ENCODE results near the gene SOX13. TPM values are rescaled to one million over a fixed set of nuclear protein-coding genes. Genes with fewer than 3 reads are reported as not detected.

SOX13 gene
- total RNA-seq, 1 donor from 2014 or later = 12.5 TPM

DNA sequence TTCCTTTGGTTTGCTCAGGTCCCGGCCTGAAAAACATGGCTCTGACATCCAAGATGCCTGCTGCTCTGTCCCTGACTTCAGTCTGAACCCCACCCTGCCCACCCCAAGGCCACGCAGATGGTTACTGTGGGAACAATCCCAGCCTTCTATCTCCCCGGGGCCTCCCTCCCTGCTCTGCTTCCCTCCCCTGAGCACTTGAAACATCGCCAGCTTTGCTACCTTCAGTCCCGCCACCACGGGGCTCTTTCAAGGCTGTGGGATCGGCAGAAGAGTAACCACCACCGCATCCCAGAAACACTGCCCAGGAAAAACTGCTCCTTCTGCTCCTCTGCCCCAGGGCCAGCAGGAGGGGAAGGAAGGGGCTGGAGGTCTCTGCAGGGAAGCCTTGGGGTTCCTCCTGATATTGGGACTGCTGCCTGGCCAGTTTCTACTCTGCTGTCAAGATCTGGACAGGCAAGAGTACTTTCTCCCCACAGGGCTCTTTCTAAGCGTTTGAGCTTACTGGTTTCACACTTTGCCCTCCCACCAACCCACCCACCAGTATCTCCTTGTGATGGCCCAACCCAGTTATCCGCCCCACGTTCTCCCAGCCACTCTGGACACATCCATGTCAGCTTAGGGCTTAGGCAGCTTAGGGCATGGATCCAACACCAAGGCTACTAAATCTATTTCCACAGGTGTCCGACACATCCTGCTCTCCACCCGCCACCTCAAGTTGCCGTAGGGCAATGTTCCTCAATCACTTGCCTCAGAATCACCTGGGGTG, 70.5 kb downstream of the SOX13 start:
- TF ChIP-seq, protein P1, sequence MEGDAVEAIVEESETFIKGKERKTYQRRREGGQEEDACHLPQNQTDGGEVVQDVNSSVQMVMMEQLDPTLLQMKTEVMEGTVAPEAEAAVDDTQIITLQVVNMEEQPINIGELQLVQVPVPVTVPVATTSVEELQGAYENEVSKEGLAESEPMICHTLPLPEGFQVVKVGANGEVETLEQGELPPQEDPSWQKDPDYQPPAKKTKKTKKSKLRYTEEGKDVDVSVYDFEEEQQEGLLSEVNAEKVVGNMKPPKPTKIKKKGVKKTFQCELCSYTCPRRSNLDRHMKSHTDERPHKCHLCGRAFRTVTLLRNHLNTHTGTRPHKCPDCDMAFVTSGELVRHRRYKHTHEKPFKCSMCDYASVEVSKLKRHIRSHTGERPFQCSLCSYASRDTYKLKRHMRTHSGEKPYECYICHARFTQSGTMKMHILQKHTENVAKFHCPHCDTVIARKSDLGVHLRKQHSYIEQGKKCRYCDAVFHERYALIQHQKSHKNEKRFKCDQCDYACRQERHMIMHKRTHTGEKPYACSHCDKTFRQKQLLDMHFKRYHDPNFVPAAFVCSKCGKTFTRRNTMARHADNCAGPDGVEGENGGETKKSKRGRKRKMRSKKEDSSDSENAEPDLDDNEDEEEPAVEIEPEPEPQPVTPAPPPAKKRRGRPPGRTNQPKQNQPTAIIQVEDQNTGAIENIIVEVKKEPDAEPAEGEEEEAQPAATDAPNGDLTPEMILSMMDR (IDR thresholded peaks at IDR 0.05) = no peak
- Mint-ChIP-seq H3K9me3 (ENCODE audit: unreplicated experiment) (no peaks in the 10 kb centered on the region), H3K27ac (ENCODE audit: unreplicated experiment) (no peak overlapping the region), H3K36me3 (ENCODE audit: unreplicated experiment) (peaks cover 12% of the 10 kb centered on the region), H3K4me1 (ENCODE audit: unreplicated experiment) (no peaks in the 10 kb centered on the region), H3K27me3 (ENCODE audit: unreplicated experiment) (no peaks in the 10 kb centered on the region), H3K4me3 (ENCODE audit: unreplicated experiment) (no peak overlapping the region)
- no peak for DNase-seq (ENCODE audit: extremely low spot score, unreplicated experiment)

DNA sequence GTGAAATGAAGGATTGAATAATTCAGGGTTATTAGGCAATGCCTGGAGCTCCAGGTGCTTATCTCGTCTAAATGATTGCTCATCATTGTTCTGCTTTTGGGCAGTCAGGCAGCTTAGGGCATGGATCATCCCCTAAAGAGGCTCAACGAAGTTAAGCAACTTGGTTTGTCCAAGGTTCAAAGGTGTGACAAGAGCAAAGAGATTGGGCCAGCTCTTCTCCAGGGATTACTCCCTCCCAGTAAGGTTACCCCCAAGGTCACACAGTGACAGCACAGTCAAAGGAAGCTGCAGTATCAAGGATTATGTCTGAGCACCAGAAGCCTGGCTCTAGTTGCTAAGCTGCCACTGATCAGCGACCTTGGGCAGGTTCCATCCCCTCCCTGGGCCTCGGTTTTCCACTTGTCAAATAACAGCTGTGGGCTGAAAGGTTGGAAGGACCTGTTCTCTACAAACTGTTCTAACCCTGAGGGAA, 72.2 kb downstream of the SOX13 start:
- no peak overlapping the region for H3K27ac Mint-ChIP-seq (ENCODE audit: unreplicated experiment)
- H3K36me3 Mint-ChIP-seq (ENCODE audit: unreplicated experiment) = peaks cover 6% of the 10 kb centered on the region
- no peaks in the 10 kb centered on the region for H3K9me3 Mint-ChIP-seq (ENCODE audit: unreplicated experiment)
- DNase-seq (ENCODE audit: extremely low spot score, unreplicated experiment) = no peak
- H3K27me3 Mint-ChIP-seq (ENCODE audit: unreplicated experiment) = no peaks in the 10 kb centered on the region
- H3K4me1 Mint-ChIP-seq (ENCODE audit: unreplicated experiment) = peaks cover 6% of the 10 kb centered on the region
- TF ChIP-seq, protein P1 (IDR thresholded peaks at IDR 0.05) = no peak
- H3K4me3 Mint-ChIP-seq (ENCODE audit: unreplicated experiment) = no peak overlapping the region

DNA sequence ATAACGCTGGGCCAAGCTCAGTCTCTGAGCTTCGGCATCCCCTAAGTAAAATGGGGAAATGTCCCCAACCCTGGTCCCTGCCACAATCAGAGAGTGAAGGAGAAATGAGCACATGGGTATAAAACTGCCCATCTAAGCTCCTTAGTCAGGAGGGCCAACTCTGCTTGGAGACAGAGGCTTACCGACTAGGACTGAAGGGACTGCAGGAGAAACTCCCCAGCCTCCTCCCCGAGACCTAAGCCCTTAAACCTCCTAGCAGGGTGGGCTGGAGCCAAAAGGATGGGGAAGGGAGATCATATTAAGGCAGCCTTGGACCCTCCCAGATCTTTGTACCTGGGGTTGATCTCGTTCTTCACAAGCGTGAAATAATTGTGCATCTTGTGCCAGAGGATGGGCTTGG, 73.4 kb downstream of the SOX13 start:
- H3K9me3 Mint-ChIP-seq (ENCODE audit: unreplicated experiment) = no peaks in the 10 kb centered on the region
- H3K4me1 Mint-ChIP-seq (ENCODE audit: unreplicated experiment) = peaks cover 15% of the 10 kb centered on the region
- DNase-seq (ENCODE audit: extremely low spot score, unreplicated experiment) = no peak
- TF ChIP-seq, protein P1 (IDR thresholded peaks at IDR 0.05) = no peak
- no peak overlapping the region for H3K4me3 Mint-ChIP-seq (ENCODE audit: unreplicated experiment)
- no peak overlapping the region for H3K27ac Mint-ChIP-seq (ENCODE audit: unreplicated experiment)
- H3K36me3 Mint-ChIP-seq (ENCODE audit: unreplicated experiment) = peaks cover under 1% of the 10 kb centered on the region
- H3K27me3 Mint-ChIP-seq (ENCODE audit: unreplicated experiment) = no peaks in the 10 kb centered on the region

DNA sequence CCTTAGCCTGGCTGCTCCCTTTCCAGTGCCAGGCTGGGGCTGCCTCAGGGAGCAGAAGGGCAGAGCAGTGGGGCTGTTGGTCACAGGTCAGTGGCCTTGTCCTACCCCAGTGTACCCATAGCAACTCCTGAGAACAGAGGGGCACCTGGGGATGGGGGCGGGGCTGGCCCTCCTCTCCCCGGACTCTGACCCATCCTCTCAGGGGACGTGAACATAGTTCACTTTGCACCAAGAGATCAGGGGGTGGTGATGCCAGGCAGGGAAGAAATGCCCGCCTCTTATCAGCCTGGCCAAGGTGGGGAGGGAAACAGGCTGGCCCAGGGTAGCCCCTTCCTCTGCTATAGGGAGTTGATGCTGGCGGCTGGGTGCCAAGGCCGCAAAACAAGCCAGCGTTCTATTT, 74.0 kb downstream of the SOX13 start:
- Mint-ChIP-seq H3K9me3 (ENCODE audit: unreplicated experiment) (no peaks in the 10 kb centered on the region), H3K27ac (ENCODE audit: unreplicated experiment) (no peak overlapping the region)
- no peak for DNase-seq (ENCODE audit: extremely low spot score, unreplicated experiment)

More for the DNA sequence above, 74.0 kb downstream of the SOX13 start:
- H3K36me3 Mint-ChIP-seq (ENCODE audit: unreplicated experiment) = no peaks in the 10 kb centered on the region
- H3K4me1 Mint-ChIP-seq (ENCODE audit: unreplicated experiment) = peaks cover 15% of the 10 kb centered on the region
- H3K27me3 Mint-ChIP-seq (ENCODE audit: unreplicated experiment) = no peaks in the 10 kb centered on the region
- no peak overlapping the region for H3K4me3 Mint-ChIP-seq (ENCODE audit: unreplicated experiment)
- TF ChIP-seq, protein P1 (IDR thresholded peaks at IDR 0.05) = no peak

All from osteocyte (in vitro differentiated cells).